ENCODE results near the gene RNF8.
A peak's percentile ranks its signal among the peaks of the same experiment; 100 is the strongest.
"Not testable (repeated sequence)": the region's sequence is repeated elsewhere in the genome, so short reads cannot be mapped to it uniquely, and the experiment has no call there.

Gene RNF8

GRCh38 chr6:37321516-37322415 is 32.0 kb upstream of the RNF8 start:
- DNase-seq (ENCODE audit: low read depth in 1 of 2, low spot score in 1 of 2), result no peak

GRCh38 chr6:37323580-37323979 is 30.2 kb upstream of the RNF8 start:
- no peak for DNase-seq (ENCODE audit: low read depth in 1 of 2, low spot score in 1 of 2)

GRCh38 chr6:37324131-37325033 is 29.4 kb upstream of the RNF8 start:
- DNase-seq (ENCODE audit: low read depth in 1 of 2, low spot score in 1 of 2), result peak in 1 of 2 donors; percentile 13

- not testable (repeated sequence) for DNase-seq (ENCODE audit: low read depth in 1 of 2, low spot score in 1 of 2)
These were observed 23.4 kb upstream of the RNF8 start for GRCh38 chr6:37330345-37330744.

- DNase-seq (ENCODE audit: low read depth in 1 of 2, low spot score in 1 of 2), result no peak
These were observed 22.7 kb upstream of the RNF8 start for GRCh38 chr6:37331047-37331446.

GRCh38 chr6:37332894-37333293 is 20.9 kb upstream of the RNF8 start:
- no peak for DNase-seq (ENCODE audit: low read depth in 1 of 2, low spot score in 1 of 2)

- no peak for DNase-seq (ENCODE audit: low read depth in 1 of 2, low spot score in 1 of 2)
These were observed 19.7 kb upstream of the RNF8 start for GRCh38 chr6:37334047-37334446.

- not testable (repeated sequence) for DNase-seq (ENCODE audit: low read depth in 1 of 2, low spot score in 1 of 2)
These were observed 15.5 kb upstream of the RNF8 start for GRCh38 chr6:37338317-37338716.

GRCh38 chr6:37338745-37339255 is 15.0 kb upstream of the RNF8 start:
- no peak for DNase-seq (ENCODE audit: low read depth in 1 of 2, low spot score in 1 of 2)

- no peak for DNase-seq (ENCODE audit: low read depth in 1 of 2, low spot score in 1 of 2)
These were observed 13.8 kb upstream of the RNF8 start for GRCh38 chr6:37339741-37340638.

- no peak for DNase-seq (ENCODE audit: low read depth in 1 of 2, low spot score in 1 of 2)
These were observed 13.2 kb upstream of the RNF8 start for GRCh38 chr6:37340639-37340943.

- DNase-seq (ENCODE audit: low read depth in 1 of 2, low spot score in 1 of 2), result no peak
These were observed 10.5 kb upstream of the RNF8 start for GRCh38 chr6:37343248-37343647.

GRCh38 chr6:37344308-37344707 is 9.5 kb upstream of the RNF8 start:
- no peak for DNase-seq (ENCODE audit: low read depth in 1 of 2, low spot score in 1 of 2)

GRCh38 chr6:37345804-37346203 is 8.0 kb upstream of the RNF8 start:
- DNase-seq (ENCODE audit: low read depth in 1 of 2, low spot score in 1 of 2), result not testable (repeated sequence)

GRCh38 chr6:37347177-37347576 is 6.6 kb upstream of the RNF8 start:
- DNase-seq (ENCODE audit: low read depth in 1 of 2, low spot score in 1 of 2), result no peak

GRCh38 chr6:37347670-37348111 is 6.1 kb upstream of the RNF8 start:
- DNase-seq (ENCODE audit: low read depth in 1 of 2, low spot score in 1 of 2), result no peak

GRCh38 chr6:37351027-37351426 is 2.8 kb upstream of the RNF8 start:
- no peak for DNase-seq (ENCODE audit: low read depth in 1 of 2, low spot score in 1 of 2)

- DNase-seq (ENCODE audit: low read depth in 1 of 2, low spot score in 1 of 2), result no peak
These were observed 1.4 kb upstream of the RNF8 start for GRCh38 chr6:37352384-37352783.

GRCh38 chr6:37354526-37355384 is 972 bp downstream of the RNF8 start:
- DNase-seq (ENCODE audit: low read depth in 1 of 2, low spot score in 1 of 2), result peak in 1 of 2 donors; percentile 0

GRCh38 chr6:37357288-37357687 is 3.5 kb downstream of the RNF8 start:
- DNase-seq (ENCODE audit: low read depth in 1 of 2, low spot score in 1 of 2), result no peak
